Measurements from ENCODE around the gene MTX3. TPM values are rescaled to one million over a fixed set of nuclear protein-coding genes. Genes with fewer than 3 reads are reported as not detected.

MTX3 gene
- total and polyA plus RNA-seq, 10 of the 15 experiments (the other 5 are each of a cell fraction or from before 2014, with no cell fraction given): 1.8 to 18.9 (median 9.3) TPM

DNA sequence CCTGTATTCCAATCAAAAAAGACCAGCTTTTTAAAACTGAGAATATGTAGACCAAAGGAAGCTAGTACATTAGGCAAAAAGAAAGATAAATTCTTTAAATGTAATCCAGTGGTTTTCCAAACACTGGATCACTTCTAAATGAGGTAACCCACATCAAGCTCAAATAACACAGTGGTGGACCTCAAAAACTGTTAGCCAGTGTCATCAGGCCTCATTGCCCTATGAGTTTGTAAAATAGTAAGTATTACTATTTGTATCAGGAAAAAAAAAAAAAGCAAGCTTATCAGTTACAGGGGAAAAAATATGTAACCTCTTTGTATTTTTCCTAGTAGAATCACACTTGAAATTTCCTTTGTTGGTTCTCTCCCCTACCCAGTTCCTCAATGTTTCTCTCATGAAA is 6.7 kb downstream of the MTX3 start:
- ChIA-PET SMC1A (ENCODE audit: uncharacterized antibody, unreplicated experiment) (no interaction called here), CTCF (interaction anchor here (0.6 to 1.3 kb wide), 2 partner anchors 129 to 314 kb away, joined by 3 to 4 read pairs; no protein-coding TSS in a partner anchor), RAD21 (ENCODE audit: unreplicated experiment) (no interaction called here), POLR2A (no interaction called here)
- no TSS peak for BruUV-seq (replicated peaks)
- no peak overlapping the region for H3K4me3 ChIP-seq
- H3K27ac ChIP-seq (ENCODE audit: control insufficient read depth, insufficient read depth): no peak overlapping the region
- H4K20me1 ChIP-seq (ENCODE audit: control insufficient read depth, insufficient read depth): no peaks in the 10 kb centered on the region
- no peak overlapping the region for H2AFZ ChIP-seq (ENCODE audit: control insufficient read depth, low read depth, low read length)
- peaks cover 0 to 14% of the 10 kb centered on the region in 2 experiments; a peak in 2 of 4 replicates for H3K36me3 ChIP-seq (ENCODE audit: control insufficient read depth in 2 of 2, insufficient read depth in 2 of 2, low read length in 1 of 2)
- no peaks in the 10 kb centered on the region for H3K79me2 ChIP-seq (ENCODE audit: control insufficient read depth, insufficient read depth, low read length)
- H3K4me1 ChIP-seq (ENCODE audit: control insufficient read depth, insufficient read depth, low read length): no peaks in the 10 kb centered on the region
- H3K4me2 ChIP-seq (ENCODE audit: control insufficient read depth, insufficient read depth): no peak overlapping the region
- H3K9ac ChIP-seq (ENCODE audit: control insufficient read depth, insufficient read depth, low read length): no peak overlapping the region
- TF ChIP-seq, protein P1, sequence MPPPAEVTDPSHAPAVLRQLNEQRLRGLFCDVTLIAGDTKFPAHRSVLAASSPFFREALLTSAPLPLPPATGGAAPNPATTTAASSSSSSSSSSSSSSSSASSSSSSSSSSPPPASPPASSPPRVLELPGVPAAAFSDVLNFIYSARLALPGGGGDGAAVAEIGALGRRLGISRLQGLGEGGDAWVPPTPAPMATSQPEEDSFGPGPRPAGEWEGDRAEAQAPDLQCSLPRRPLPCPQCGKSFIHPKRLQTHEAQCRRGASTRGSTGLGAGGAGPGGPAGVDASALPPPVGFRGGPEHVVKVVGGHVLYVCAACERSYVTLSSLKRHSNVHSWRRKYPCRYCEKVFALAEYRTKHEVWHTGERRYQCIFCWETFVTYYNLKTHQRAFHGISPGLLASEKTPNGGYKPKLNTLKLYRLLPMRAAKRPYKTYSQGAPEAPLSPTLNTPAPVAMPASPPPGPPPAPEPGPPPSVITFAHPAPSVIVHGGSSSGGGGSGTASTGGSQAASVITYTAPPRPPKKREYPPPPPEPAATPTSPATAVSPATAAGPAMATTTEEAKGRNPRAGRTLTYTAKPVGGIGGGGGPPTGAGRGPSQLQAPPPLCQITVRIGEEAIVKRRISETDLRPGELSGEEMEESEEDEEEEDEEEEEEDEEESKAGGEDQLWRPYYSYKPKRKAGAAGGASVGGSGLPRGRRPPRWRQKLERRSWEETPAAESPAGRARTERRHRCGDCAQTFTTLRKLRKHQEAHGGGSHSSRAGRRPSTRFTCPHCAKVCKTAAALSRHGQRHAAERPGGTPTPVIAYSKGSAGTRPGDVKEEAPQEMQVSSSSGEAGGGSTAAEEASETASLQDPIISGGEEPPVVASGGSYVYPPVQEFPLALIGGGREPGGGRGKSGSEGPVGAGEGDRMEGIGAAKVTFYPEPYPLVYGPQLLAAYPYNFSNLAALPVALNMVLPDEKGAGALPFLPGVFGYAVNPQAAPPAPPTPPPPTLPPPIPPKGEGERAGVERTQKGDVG (CRISPR knock-in tag; IDR thresholded peaks at IDR 0.05): no peak
- no peak for TF ChIP-seq NR2F1 (conservative IDR thresholded peaks at IDR 0.05)
- no peak for TF ChIP-seq MEF2A (IDR thresholded peaks at IDR 0.05; ENCODE audit: insufficient read depth, low read depth, low read length)
- TF ChIP-seq BHLHE40 (IDR thresholded peaks at IDR 0.05; ENCODE audit: borderline replicate concordance in 1 of 2, low read depth in 2 of 2, low read length in 1 of 2): no peak
- TF ChIP-seq, protein P2, sequence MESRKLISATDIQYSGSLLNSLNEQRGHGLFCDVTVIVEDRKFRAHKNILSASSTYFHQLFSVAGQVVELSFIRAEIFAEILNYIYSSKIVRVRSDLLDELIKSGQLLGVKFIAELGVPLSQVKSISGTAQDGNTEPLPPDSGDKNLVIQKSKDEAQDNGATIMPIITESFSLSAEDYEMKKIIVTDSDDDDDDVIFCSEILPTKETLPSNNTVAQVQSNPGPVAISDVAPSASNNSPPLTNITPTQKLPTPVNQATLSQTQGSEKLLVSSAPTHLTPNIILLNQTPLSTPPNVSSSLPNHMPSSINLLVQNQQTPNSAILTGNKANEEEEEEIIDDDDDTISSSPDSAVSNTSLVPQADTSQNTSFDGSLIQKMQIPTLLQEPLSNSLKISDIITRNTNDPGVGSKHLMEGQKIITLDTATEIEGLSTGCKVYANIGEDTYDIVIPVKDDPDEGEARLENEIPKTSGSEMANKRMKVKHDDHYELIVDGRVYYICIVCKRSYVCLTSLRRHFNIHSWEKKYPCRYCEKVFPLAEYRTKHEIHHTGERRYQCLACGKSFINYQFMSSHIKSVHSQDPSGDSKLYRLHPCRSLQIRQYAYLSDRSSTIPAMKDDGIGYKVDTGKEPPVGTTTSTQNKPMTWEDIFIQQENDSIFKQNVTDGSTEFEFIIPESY (IDR thresholded peaks at IDR 0.05): no peak
- TF ChIP-seq CBX3 (IDR thresholded peaks at IDR 0.05; ENCODE audit: borderline replicate concordance, low read depth): no peak
- TF ChIP-seq, protein P3, sequence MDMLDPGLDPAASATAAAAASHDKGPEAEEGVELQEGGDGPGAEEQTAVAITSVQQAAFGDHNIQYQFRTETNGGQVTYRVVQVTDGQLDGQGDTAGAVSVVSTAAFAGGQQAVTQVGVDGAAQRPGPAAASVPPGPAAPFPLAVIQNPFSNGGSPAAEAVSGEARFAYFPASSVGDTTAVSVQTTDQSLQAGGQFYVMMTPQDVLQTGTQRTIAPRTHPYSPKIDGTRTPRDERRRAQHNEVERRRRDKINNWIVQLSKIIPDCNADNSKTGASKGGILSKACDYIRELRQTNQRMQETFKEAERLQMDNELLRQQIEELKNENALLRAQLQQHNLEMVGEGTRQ (IDR thresholded peaks at IDR 0.05; ENCODE audit: borderline replicate concordance, low read depth, low read length): no peak
- TF ChIP-seq MTA2 (IDR thresholded peaks at IDR 0.05; ENCODE audit: low read depth): no peak
- no peak for TF ChIP-seq TCF7 (IDR thresholded peaks at IDR 0.05; ENCODE audit: borderline replicate concordance)
- no peak for TF ChIP-seq RCOR1 (conservative IDR thresholded peaks at IDR 0.05; ENCODE audit: low read depth, low read length)
- TF ChIP-seq CREB1 (IDR thresholded peaks at IDR 0.05; ENCODE audit: low read depth): no peak
- TF ChIP-seq NFYB (IDR thresholded peaks at IDR 0.05; ENCODE audit: insufficient read depth, low read depth, low read length): no peak
- no peak for TF ChIP-seq EED (IDR thresholded peaks at IDR 0.05; ENCODE audit: low read depth)
- H3K27me3 ChIP-seq (replicated peaks in 1 of 2; ENCODE audit: control insufficient read depth in 2 of 2, insufficient read depth in 2 of 2, low read length in 1 of 2): no peaks in the 10 kb centered on the region
- intact Hi-C loops (cut with micrococcal nuclease; ENCODE audit: unreplicated experiment) (no loop called here), in situ Hi-C loops (cut with MboI) (no loop called here)
- DNase-seq (ENCODE audit: low read depth, low spot score) (no peak), ATAC-seq (no peak), FAIRE-seq (no peak)
- H3K9me3 ChIP-seq (replicated peaks; ENCODE audit: control insufficient read depth, insufficient read depth, low read length): no peaks in the 10 kb centered on the region

All from GM12878 (cell line).